Activated naive CD4-positive, alpha-beta T cell treated with anti-CD3 and anti-CD28 coated beads for 36 hours (primary cell): ENCODE data around the gene HSPD1. TPM values are rescaled to one million over a fixed set of nuclear protein-coding genes. Genes with fewer than 3 reads are reported as not detected.
"Not testable (repeated sequence)": the region's sequence is repeated elsewhere in the genome, so short reads cannot be mapped to it uniquely, and the experiment has no call there.

Source experiments
- CTCF ChIA-PET: fragments of 350-600 bp; sonication (Branson Sonifier 250); formaldehyde crosslinking; loops from one replicate; lab custom pipeline; 2021; ENCODE audit warnings: antibody characterized with exemption; lab: Charles Lee
- DNase-seq: peaks from one replicate; pipeline ENCODE4 v3.0.0-alpha.2; 2020
- H3K27ac Mint-ChIP-seq: one replicate; pipeline ENCODE4 v1.8.0; 2021; ENCODE audit warnings: mild to moderate bottlenecking, mixed read lengths
- H3K27me3 Mint-ChIP-seq: one replicate; pipeline ENCODE4 v1.8.0; 2021; ENCODE audit warnings: low read depth, mixed read lengths
- H3K36me3 Mint-ChIP-seq: one replicate; pipeline ENCODE4 v1.8.0; 2021; ENCODE audit warnings: low read depth, mixed read lengths
- H3K4me1 Mint-ChIP-seq: one replicate; pipeline ENCODE4 v1.8.0; 2021; ENCODE audit warnings: low read depth, mixed read lengths
- H3K4me3 Mint-ChIP-seq: one replicate; pipeline ENCODE4 v1.8.0; 2021; ENCODE audit warnings: mild to moderate bottlenecking, moderate library complexity, mixed read lengths
- H3K9me3 Mint-ChIP-seq: one replicate; pipeline ENCODE4 v1.8.0; 2021; ENCODE audit warnings: mixed read lengths
- intact Hi-C: fragments of 100-400 bp; cut with micrococcal nuclease; formaldehyde crosslinking; loops from one replicate; pipeline ENCODE4 v1.15.1; 2023
- total RNA-seq, 2 experiments: library from RNA; stranded (reverse); gene quantifications; one replicate each; pipeline ENCODE4 v1.2.3, GENCODE V29; 2021

The HSPD1 gene
- total RNA-seq, 2 experiments from 2014 or later: 1,191 to 1,210 TPM

DNA sequence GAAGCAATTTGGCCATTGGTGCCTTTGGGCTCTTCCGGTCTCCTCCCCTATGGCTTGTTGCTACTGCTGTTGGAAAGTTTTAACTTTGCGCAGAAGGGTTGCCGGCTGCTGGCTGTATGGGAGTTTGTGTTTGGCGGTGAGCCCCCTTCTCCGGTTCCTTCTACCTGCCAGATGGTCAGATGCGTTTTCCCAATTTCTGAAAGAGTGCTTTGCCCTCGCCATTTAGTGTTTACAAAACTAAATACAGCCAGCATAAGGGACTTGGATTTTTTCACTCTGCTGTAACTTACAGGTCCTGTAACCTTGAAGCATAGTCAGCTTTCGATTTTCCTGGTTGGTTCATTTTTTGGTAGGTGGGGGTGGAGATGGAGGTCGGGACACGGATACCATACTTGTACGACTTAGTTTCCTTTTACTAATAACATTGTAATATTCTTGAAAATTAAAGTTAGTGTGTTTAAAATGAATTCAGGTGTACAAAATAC lies 45.7 kb downstream of the HSPD1 start:
- H3K4me3 Mint-ChIP-seq: peak overlapping the region; percentile 100
- CTCF ChIA-PET: interaction anchor here (0.6 to 1.5 kb wide), 2 partner anchors 19 to 22 kb away, joined by 3 to 4 read pairs; partner anchors contain the start of gene SF3B1
- peak overlapping the region; percentile 100 for H3K27ac Mint-ChIP-seq
- no peaks in the 10 kb centered on the region for H3K27me3 Mint-ChIP-seq
- H3K4me1 Mint-ChIP-seq: peaks cover 49% of the 10 kb centered on the region
- H3K9me3 Mint-ChIP-seq: no peaks in the 10 kb centered on the region
- peak; percentile 88 for DNase-seq
- intact Hi-C loops: loop anchor here (1.0 to 2.0 kb wide), 10 partner anchors 19 to 1797 kb away; partner anchors contain the start of genes CCDC150, GTF3C3, HSPE1 and MARS2
- peaks cover 14% of the 10 kb centered on the region for H3K36me3 Mint-ChIP-seq

DNA sequence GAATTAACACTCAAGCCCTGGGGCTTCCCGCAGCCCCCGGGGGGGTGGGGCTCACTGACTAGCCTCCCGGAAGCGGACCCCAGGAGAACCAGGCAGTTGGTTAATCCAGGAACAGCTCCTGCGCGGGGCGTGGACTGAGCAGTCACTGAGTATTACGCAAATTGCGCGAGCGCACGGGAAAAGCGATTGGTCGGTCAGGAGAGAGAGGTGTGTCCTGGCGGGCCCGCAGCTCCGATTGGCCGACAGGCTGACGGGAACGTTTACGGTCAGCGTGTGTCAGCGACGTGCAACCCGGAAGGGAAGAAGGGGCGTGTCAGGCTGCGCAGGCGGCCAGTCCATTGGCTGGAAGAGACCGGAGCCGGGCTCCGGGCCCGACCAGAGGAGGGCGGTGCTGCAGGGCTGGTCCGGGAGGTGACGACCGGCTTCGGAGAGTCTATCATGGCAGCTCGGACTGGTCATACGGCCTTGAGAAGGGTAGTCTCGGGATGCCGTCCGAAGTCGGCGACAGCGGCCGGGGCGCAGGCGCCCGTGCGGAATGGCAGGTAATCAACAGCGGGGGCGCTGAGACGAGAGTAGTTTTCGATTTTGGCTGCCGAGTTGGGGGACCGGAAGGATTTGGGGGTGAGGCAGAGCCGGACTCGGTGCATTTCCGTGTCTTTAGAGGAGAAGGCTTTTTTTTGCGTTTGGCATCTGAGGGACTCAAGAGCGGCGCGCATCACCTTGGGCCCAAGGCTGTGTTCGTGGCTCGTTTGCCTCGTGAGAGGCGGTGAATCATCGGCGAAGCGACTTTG lies 46.3 kb downstream of the HSPD1 start, which contains the start of gene COQ10B:
Gene COQ10B, plus strand, starts transcription at position 430 of the 791 bp plus-strand sequence. Its CDS starts 9 bp downstream, at position 439.
- intact Hi-C loops: loop anchor here (1.0 to 2.0 kb wide), 10 partner anchors 18 to 1796 kb away; partner anchors contain the start of genes CCDC150, GTF3C3, HSPE1 and MARS2
- peak; percentile 99 for DNase-seq
- CTCF ChIA-PET: interaction anchor here (0.6 to 1.5 kb wide), 6 partner anchors 10 to 24 kb away, joined by 3 to 4 read pairs (median 4); partner anchors contain the start of gene SF3B1
- no peaks in the 10 kb centered on the region for H3K9me3 Mint-ChIP-seq
- peaks cover 13% of the 10 kb centered on the region for H3K36me3 Mint-ChIP-seq
- peaks cover 45% of the 10 kb centered on the region for H3K4me1 Mint-ChIP-seq
- H3K27me3 Mint-ChIP-seq: no peaks in the 10 kb centered on the region
- H3K27ac Mint-ChIP-seq: peak within 1 kb of the TSS; percentile 100
- H3K4me3 Mint-ChIP-seq: peak within 1 kb of the TSS; percentile 100

- Mint-ChIP-seq H3K9me3 (no peaks in the 10 kb centered on the region), H3K36me3 (peaks cover 11% of the 10 kb centered on the region), H3K4me1 (peaks cover 41% of the 10 kb centered on the region), H3K27ac (peak overlapping the region; percentile 100), H3K27me3 (no peaks in the 10 kb centered on the region), H3K4me3 (peak overlapping the region; percentile 100)
- DNase-seq: no peak
- CTCF ChIA-PET: interaction anchor here (0.9 to 1.5 kb wide), 5 partner anchors 11 to 23 kb away, joined by 3 to 4 read pairs (median 3); partner anchors contain the start of gene SF3B1
- intact Hi-C loops: loop anchor here (1.0 to 2.0 kb wide), 10 partner anchors 17 to 1795 kb away; partner anchors contain the start of genes CCDC150, GTF3C3, HSPE1 and MARS2
Observed at GRCh38 chr2:197452754-197453122, 46.9 kb downstream of the HSPD1 start.

- H3K27me3 Mint-ChIP-seq, H3K9me3 Mint-ChIP-seq, H3K27ac Mint-ChIP-seq, intact Hi-C loops, DNase-seq, H3K36me3 Mint-ChIP-seq, H3K4me3 Mint-ChIP-seq: not testable (repeated sequence)
- H3K4me1 Mint-ChIP-seq: peaks cover 26% of the 10 kb centered on the region
- CTCF ChIA-PET: interaction anchor here (1.0 to 1.7 kb wide), 2 partner anchors 12 to 16 kb away, joined by 5 to 7 read pairs; partner anchors contain the start of gene SF3B1
Observed at GRCh38 chr2:197450935-197451358, 48.7 kb downstream of the HSPD1 start.

DNA sequence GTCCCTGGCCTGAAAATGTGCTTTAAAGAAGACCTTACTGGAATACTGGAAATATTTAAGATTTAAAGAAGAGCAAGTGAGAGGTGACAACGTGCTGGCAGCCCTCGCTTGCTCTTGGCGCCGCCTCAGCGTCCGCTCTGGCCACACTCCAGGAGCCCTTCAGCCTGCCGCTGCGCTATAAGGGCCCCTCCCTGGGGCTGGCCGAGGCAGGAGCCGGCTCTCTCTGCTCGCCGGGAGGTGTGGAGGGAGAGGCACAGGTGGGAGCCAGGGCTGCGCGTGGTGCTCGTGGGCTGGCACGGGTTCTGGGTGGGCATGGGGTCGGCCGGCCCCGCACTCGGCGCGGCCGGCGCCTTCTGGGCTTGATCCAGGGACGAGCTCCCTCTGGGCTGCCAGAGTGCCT lies 49.2 kb downstream of the HSPD1 start:
- no peak for DNase-seq
- Mint-ChIP-seq H3K9me3 (no peaks in the 10 kb centered on the region), H3K27ac (no peak overlapping the region), H3K36me3 (peaks cover 5% of the 10 kb centered on the region), H3K27me3 (no peaks in the 10 kb centered on the region), H3K4me1 (peaks cover 22% of the 10 kb centered on the region), H3K4me3 (no peak overlapping the region)
- intact Hi-C loops: no loop called here
- CTCF ChIA-PET: interaction anchor here (1.7 kb wide), 1 partner anchor 15 kb away, joined by 7 read pairs; the partner anchor contains the start of gene SF3B1

- Mint-ChIP-seq H3K9me3 (no peaks in the 10 kb centered on the region), H3K27ac (no peak overlapping the region), H3K27me3 (no peaks in the 10 kb centered on the region), H3K4me3 (no peak overlapping the region), H3K4me1 (peaks cover 2% of the 10 kb centered on the region), H3K36me3 (no peaks in the 10 kb centered on the region)
- CTCF ChIA-PET: no interaction called here
- no peak for DNase-seq
- intact Hi-C loops: no loop called here
Observed at GRCh38 chr2:197446844-197447243, 52.8 kb downstream of the HSPD1 start.

DNA sequence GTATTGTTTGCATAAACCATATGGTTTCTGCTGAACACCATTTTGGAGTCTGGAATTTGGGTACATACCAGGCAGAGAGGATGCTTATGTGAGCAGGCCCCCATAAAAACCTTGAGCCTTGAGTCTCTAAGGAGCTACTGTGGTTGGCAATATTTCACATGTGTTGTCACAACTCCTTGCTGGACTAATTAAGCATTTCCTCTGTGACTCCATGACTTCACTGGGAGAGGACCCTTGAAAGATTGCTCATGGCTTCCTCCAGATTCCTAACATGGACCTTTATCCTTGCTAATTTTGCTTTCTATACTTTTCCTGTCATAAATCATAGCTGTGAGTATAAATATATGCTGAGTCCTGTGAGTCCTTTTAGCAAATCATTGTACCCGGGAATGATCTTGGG lies 53.9 kb downstream of the HSPD1 start:
- Mint-ChIP-seq H3K4me3 (no peak overlapping the region), H3K9me3 (no peaks in the 10 kb centered on the region), H3K36me3 (no peaks in the 10 kb centered on the region), H3K27me3 (no peaks in the 10 kb centered on the region), H3K27ac (no peak overlapping the region), H3K4me1 (no peaks in the 10 kb centered on the region)
- DNase-seq: no peak
- intact Hi-C loops: no loop called here
- CTCF ChIA-PET: no interaction called here

DNA sequence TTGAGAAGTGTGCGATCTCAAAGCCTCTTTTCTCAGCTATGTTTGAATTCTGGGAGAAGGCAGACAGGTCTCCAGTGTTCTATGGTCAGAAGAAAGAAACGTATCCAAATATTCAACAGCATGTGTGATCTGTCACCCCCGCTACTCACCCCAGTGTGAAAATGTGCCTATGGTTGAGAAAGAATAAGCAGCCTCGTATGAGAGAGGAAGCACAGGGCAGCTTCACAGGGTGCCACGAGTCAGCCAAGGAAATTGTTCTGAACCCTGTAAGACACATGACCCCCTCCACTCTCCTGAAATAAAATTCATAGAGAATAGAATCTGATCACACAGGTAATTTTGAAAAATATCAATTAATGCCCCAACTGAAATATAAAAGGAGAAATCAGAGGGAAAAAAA lies 56.8 kb downstream of the HSPD1 start:
- Mint-ChIP-seq H3K27me3 (no peaks in the 10 kb centered on the region), H3K4me1 (no peaks in the 10 kb centered on the region), H3K9me3 (no peaks in the 10 kb centered on the region), H3K27ac (no peak overlapping the region), H3K36me3 (no peaks in the 10 kb centered on the region), H3K4me3 (no peak overlapping the region)
- no peak for DNase-seq
- intact Hi-C loops: no loop called here
- CTCF ChIA-PET: no interaction called here

GRCh38 chr2:197437380-197437779 lies 62.3 kb downstream of the HSPD1 start:
- H3K4me1 Mint-ChIP-seq: peaks cover 21% of the 10 kb centered on the region
- H3K27me3 Mint-ChIP-seq: no peaks in the 10 kb centered on the region
- no peak for DNase-seq
- H3K27ac Mint-ChIP-seq: no peak overlapping the region
- CTCF ChIA-PET: interaction anchor here (0.7 to 1.5 kb wide), 2 partner anchors 16 to 111 kb away, joined by 3 to 4 read pairs; partner anchors contain the start of gene COQ10B
- intact Hi-C loops: loop anchor here (10.0 kb wide), 3 partner anchors 437 to 1263 kb away; partner anchors contain the start of gene STK17B
- H3K4me3 Mint-ChIP-seq: no peak overlapping the region
- peaks cover 7% of the 10 kb centered on the region for H3K36me3 Mint-ChIP-seq
- H3K9me3 Mint-ChIP-seq: no peaks in the 10 kb centered on the region

Other genes with a start within 250 kb of the HSPD1 start
- gene ANKRD44, start 189.1 kb downstream of the HSPD1 start, total RNA-seq: 100 to 1,000 TPM in 1 of 2 experiments, 10 to 100 TPM in 1; 87.8 to 101 TPM
- gene SF3B1, start 64.8 kb downstream of the HSPD1 start, total RNA-seq: 100 to 1,000 TPM; 235 to 248 TPM
- gene COQ10B, start 46.3 kb downstream of the HSPD1 start, total RNA-seq: 10 to 100 TPM; 17.5 to 17.8 TPM
- gene HSPE1, start 539 bp upstream of the HSPD1 start, total RNA-seq: 100 to 1,000 TPM; 294 to 310 TPM
- gene MOB4, start 16.2 kb upstream of the HSPD1 start, total RNA-seq: 10 to 100 TPM; 10.7 to 14.1 TPM
- gene RFTN2, start 175.7 kb upstream of the HSPD1 start, total RNA-seq: not detected
- gene MARS2, start 205.5 kb upstream of the HSPD1 start, total RNA-seq: 1 to 10 TPM; 7.5 to 8.8 TPM